Left lung (tissue), 10 donors: ENCODE data around the gene CDH26. TPM values are rescaled to one million over a fixed set of nuclear protein-coding genes. Genes with fewer than 3 reads are reported as not detected.

Source experiments
- ATAC-seq: fragments of 200-7000 bp; cut with Tn5 transposase; one replicate; pipeline ENCODE4 v1.9.1; 2020; ENCODE audit warnings: moderate library complexity
- DNase-seq, 4 donors: peaks; one replicate each; pipeline ENCODE4 v3.0.0-alpha.2; 2013 to 2020
- H3K27ac ChIP-seq, 2 donors: fragments of 200-600 bp; sonication (generic) in 1 of 2; one replicate each; pipeline versions ENCODE4 v1.5.0 to v1.8.0; 2020 to 2021
- H3K27me3 ChIP-seq, 2 donors: fragments of 200-600 bp; sonication (generic) in 1 of 2; one replicate each; pipeline versions ENCODE4 v1.5.0 to v1.8.0; 2020 to 2021
- H3K36me3 ChIP-seq, 2 donors: fragments of 200-600 bp; sonication (generic) in 1 of 2; one replicate each; pipeline versions ENCODE4 v1.5.0 to v1.8.0; 2020 to 2021
- H3K4me1 ChIP-seq, 2 donors: fragments of 200-600 bp; one replicate each; pipeline ENCODE4 v1.8.0; 2021
- H3K4me3 ChIP-seq, 2 donors: fragments of 200-600 bp; sonication (generic) in 1 of 2; one replicate each; pipeline versions ENCODE4 v1.5.0 to v1.8.0; 2020 to 2021; ENCODE audit warnings: mild to moderate bottlenecking in 1 of 2
- H3K9me3 ChIP-seq, 2 donors: fragments of 200-600 bp; sonication (generic) in 1 of 2; one replicate each; pipeline versions ENCODE4 v1.5.0 to v1.8.0; 2020 to 2021
- CTCF ChIP-seq, 2 donors: fragments of 200-600 bp; sonication (generic) in 1 of 2; IDR thresholded peaks; one replicate each; pipeline versions ENCODE4 v1.5.0 to v1.8.0; 2021; ENCODE audit warnings: antibody characterized with exemption in 2 of 2
- intact Hi-C, 2 donors: fragments of 100-400 bp; cut with DNase I; formaldehyde crosslinking; loops; one replicate each; pipeline versions ENCODE4 v1.11.2 to v1.14.2; 2022
- polyA plus RNA-seq, 6 donors: library from polyadenylated mRNA; unstranded; fragments of 120-200 nt; gene quantifications; one replicate each; pipeline ENCODE4 v1.2.1, GENCODE V29; 2013; ENCODE audit not compliant: insufficient read length in 6 of 6
- total RNA-seq, 2 donors: library from RNA; stranded (reverse); fragmentation: NEBNext Ultra II Directional; extraction: Animal tissue kit (Norgen Biotek cat#: 25700); gene quantifications; one replicate each; pipeline ENCODE4 v1.2.1, GENCODE V29; 2021
- donor health status: DM: no; HTN: yes; CAD: no.
- donor health status: DM: no; HTN: no; CAD: no.

Gene CDH26
- total and polyA plus RNA-seq, 8 donors = 1.6 to 7.3 (median 2.0) TPM

GRCh38 chr20:59971428-59971827 is 13.2 kb downstream of the CDH26 start:
- Histone ChIP-seq H3K4me1 (peaks cover 0 to 8% of the 10 kb centered on the region in 2 donors), H3K27ac (peak overlapping the region in 1 of 2 donors; percentile 71), H3K9me3 (no peaks in the 10 kb centered on the region), H3K36me3 (no peaks in the 10 kb centered on the region), H3K4me3 (no peak overlapping the region), H3K27me3 (no peaks in the 10 kb centered on the region)
- no peak for TF ChIP-seq CTCF (IDR thresholded peaks at IDR 0.05)
- DNase-seq (no peak), ATAC-seq (no peak)
- intact Hi-C loops = no loop called here

- H3K36me3 ChIP-seq = no peaks in the 10 kb centered on the region
- intact Hi-C loops = no loop called here
- no peak overlapping the region for H3K4me3 ChIP-seq
- H3K9me3 ChIP-seq = no peaks in the 10 kb centered on the region
- peak; percentile 64 for ATAC-seq
- H3K27ac ChIP-seq = peak overlapping the region in 1 of 2 donors; percentile 71
- no peak for TF ChIP-seq CTCF (IDR thresholded peaks at IDR 0.05)
- H3K27me3 ChIP-seq = no peaks in the 10 kb centered on the region
- DNase-seq = no peak
- H3K4me1 ChIP-seq = peaks cover 0 to 8% of the 10 kb centered on the region in 2 donors
These were observed 14.0 kb downstream of the CDH26 start for GRCh38 chr20:59972037-59972801.

- ATAC-seq (no peak), DNase-seq (no peak)
- Histone ChIP-seq H3K36me3 (no peaks in the 10 kb centered on the region), H3K4me3 (no peak overlapping the region), H3K27ac (no peak overlapping the region), H3K27me3 (no peaks in the 10 kb centered on the region), H3K4me1 (peaks cover 0 to 8% of the 10 kb centered on the region in 2 donors), H3K9me3 (no peaks in the 10 kb centered on the region)
- intact Hi-C loops = no loop called here
- TF ChIP-seq CTCF (IDR thresholded peaks at IDR 0.05) = no peak
These were observed 18.0 kb downstream of the CDH26 start for GRCh38 chr20:59976156-59976782.

GRCh38 chr20:59977086-59977485 is 18.9 kb downstream of the CDH26 start:
- Histone ChIP-seq H3K4me1 (peaks cover 0 to 3% of the 10 kb centered on the region in 2 donors), H3K27ac (no peak overlapping the region), H3K4me3 (no peak overlapping the region), H3K9me3 (no peaks in the 10 kb centered on the region), H3K27me3 (no peaks in the 10 kb centered on the region), H3K36me3 (no peaks in the 10 kb centered on the region)
- no peak for TF ChIP-seq CTCF (IDR thresholded peaks at IDR 0.05)
- no peak for ATAC-seq
- intact Hi-C loops = no loop called here
- no peak for DNase-seq

- no peak for DNase-seq
- no peak for ATAC-seq
- no peak for TF ChIP-seq CTCF (IDR thresholded peaks at IDR 0.05)
- H3K36me3 ChIP-seq = no peaks in the 10 kb centered on the region
- H3K27me3 ChIP-seq = no peaks in the 10 kb centered on the region
- intact Hi-C loops = no loop called here
- no peaks in the 10 kb centered on the region for H3K9me3 ChIP-seq
- no peak overlapping the region for H3K4me3 ChIP-seq
- peaks cover 0 to 22% of the 10 kb centered on the region in 2 donors for H3K4me1 ChIP-seq
- H3K27ac ChIP-seq = no peak overlapping the region
These were observed 24.9 kb downstream of the CDH26 start for GRCh38 chr20:59983076-59983475.
